Neural cell (in vitro differentiated cells): ENCODE measurements around the gene ZNF407.

Experiments
- CTCF ChIP-seq: fragments of 450-650 bp; IDR thresholded peaks from 2 replicates; pipeline ENCODE4 v1.5.1; 2014; ENCODE audit warnings: antibody characterized with exemption, mild to moderate bottlenecking, moderate library complexity; ENCODE audit not compliant: poor library complexity, severe bottlenecking
- EP300 ChIP-seq: fragments of 450-650 bp; conservative IDR thresholded peaks from 2 replicates; pipeline ENCODE4 v1.6.1; 2014; ENCODE audit warnings: antibody characterized with exemption, mild to moderate bottlenecking, moderate library complexity; ENCODE audit not compliant: poor library complexity, severe bottlenecking
- EZH2 ChIP-seq: fragments of 200-600, 300-800 bp; shearing (Covaris generic), sonication (generic); IDR thresholded peaks from 2 replicates; pipeline ENCODE4 v1.6.1; 2014; ENCODE audit warnings: antibody characterized with exemption, low read length, borderline replicate concordance, mild to moderate bottlenecking; ENCODE audit not compliant: insufficient read depth, poor library complexity, severe bottlenecking
- MXI1 ChIP-seq: fragments of 450-650 bp; conservative IDR thresholded peaks from 2 replicates; pipeline ENCODE4 v1.6.1; 2014; ENCODE audit warnings: antibody characterized with exemption, mild to moderate bottlenecking; ENCODE audit not compliant: poor library complexity, severe bottlenecking

GRCh38 chr18:75025573-75025972, 427.9 kb downstream of the ZNF407 start:
- TF ChIP-seq CTCF (no peak), EP300 (no peak), MXI1 (no peak), EZH2 (no peak)
